Measurements from ENCODE around the gene SRRM1. TPM values are rescaled to one million over a fixed set of nuclear protein-coding genes. Genes with fewer than 3 reads are reported as not detected.

Gene SRRM1
- 31.9 and 50.0 TPM in 2 replicates for total RNA-seq (2014; rRNA removed; shearing (Covaris generic))

GRCh38 chr1:24642481-24643362, at the start of gene SRRM1:
SRRM1 (plus strand) TSS chr1:24643302; CDS start chr1:24643327, 25 bp downstream.
- DNase-seq (ENCODE audit: low read depth), result peak; percentile 100

- no peak for DNase-seq (ENCODE audit: low read depth)
Measured at GRCh38 chr1:24594328-24594598, 48.8 kb upstream of the SRRM1 start.

GRCh38 chr1:24596401-24596880, 46.7 kb upstream of the SRRM1 start:
- DNase-seq (ENCODE audit: low read depth), result no peak

- no peak for DNase-seq (ENCODE audit: low read depth)
Measured at GRCh38 chr1:24599265-24599664, 43.8 kb upstream of the SRRM1 start.

- no peak for DNase-seq (ENCODE audit: low read depth)
Measured at GRCh38 chr1:24600551-24600950, 42.6 kb upstream of the SRRM1 start.

- DNase-seq (ENCODE audit: low read depth), result no peak
Measured at GRCh38 chr1:24605534-24606295, 37.4 kb upstream of the SRRM1 start.

- no peak for DNase-seq (ENCODE audit: low read depth)
Measured at GRCh38 chr1:24606296-24606605, 36.9 kb upstream of the SRRM1 start.

- no peak for DNase-seq (ENCODE audit: low read depth)
Measured at GRCh38 chr1:24606621-24607020, 36.5 kb upstream of the SRRM1 start.

GRCh38 chr1:24609949-24610517, 33.1 kb upstream of the SRRM1 start:
- no peak for DNase-seq (ENCODE audit: low read depth)

GRCh38 chr1:24619376-24619775, 23.7 kb upstream of the SRRM1 start:
- peak; percentile 60 for DNase-seq (ENCODE audit: low read depth)

- no peak for DNase-seq (ENCODE audit: low read depth)
Measured at GRCh38 chr1:24620678-24621077, 22.4 kb upstream of the SRRM1 start.

GRCh38 chr1:24621121-24621520, 22.0 kb upstream of the SRRM1 start:
- no peak for DNase-seq (ENCODE audit: low read depth)

GRCh38 chr1:24622218-24622617, 20.9 kb upstream of the SRRM1 start:
- no peak for DNase-seq (ENCODE audit: low read depth)

GRCh38 chr1:24632832-24633175, 10.3 kb upstream of the SRRM1 start:
- no peak for DNase-seq (ENCODE audit: low read depth)

- DNase-seq (ENCODE audit: low read depth), result peak; percentile 74
Measured at GRCh38 chr1:24635195-24635843, 7.8 kb upstream of the SRRM1 start.

GRCh38 chr1:24636661-24637357, 6.3 kb upstream of the SRRM1 start:
- no peak for DNase-seq (ENCODE audit: low read depth)

GRCh38 chr1:24639094-24639493, 4.0 kb upstream of the SRRM1 start:
- no peak for DNase-seq (ENCODE audit: low read depth)

- peak; percentile 38 for DNase-seq (ENCODE audit: low read depth)
Measured at GRCh38 chr1:24639881-24640280, 3.2 kb upstream of the SRRM1 start.

- DNase-seq (ENCODE audit: low read depth), result peak; percentile 11
Measured at GRCh38 chr1:24640288-24640687, 2.8 kb upstream of the SRRM1 start.

- no peak for DNase-seq (ENCODE audit: low read depth)
Measured at GRCh38 chr1:24641646-24642151, 1.4 kb upstream of the SRRM1 start.

GRCh38 chr1:24643363-24644099, 429 bp downstream of the SRRM1 start:
- peak; percentile 13 for DNase-seq (ENCODE audit: low read depth)

Data from RPMI7951 (cell line).